GM23338 (cell line): ENCODE results near the gene ACE2. TPM values are rescaled to one million over a fixed set of nuclear protein-coding genes. Genes with fewer than 3 reads are reported as not detected.
A peak's percentile ranks its signal among the peaks of the same experiment; 100 is the strongest.

Experiments
- ATAC-seq: fragments of 200-7000 bp; cut with Tn5 transposase; 3 replicates; pipeline ENCODE4 v1.9.1; 2020
- DNase-seq: peaks from one replicate; pipeline ENCODE4 v3.0.0-alpha.2; 2015; ENCODE audit warnings: low spot score
- H2AFZ ChIP-seq: fragments of 200-600 bp; sonication (generic); 2 replicates; pipeline ENCODE4 v1.8.0; 2016; ENCODE audit warnings: antibody characterized with exemption, mild to moderate bottlenecking, moderate library complexity
- H3F3A ChIP-seq: fragments of 200-600 bp; sonication (generic); replicated peaks from 2 replicates; pipeline ENCODE4 v1.8.0; 2017; ENCODE audit warnings: antibody characterized with exemption, mixed run types, low read depth
- H3K27ac ChIP-seq: fragments of 200-600 bp; sonication (generic); 2 replicates; pipeline ENCODE4 v1.6.1; 2016; ENCODE audit warnings: low read depth
- H3K27me3 ChIP-seq: fragments of 200-600 bp; sonication (generic); 2 replicates; pipeline ENCODE4 v1.8.0; 2016; ENCODE audit warnings: mild to moderate bottlenecking, mixed run types, moderate library complexity; ENCODE audit not compliant: insufficient read depth
- H3K36me3 ChIP-seq: fragments of 200-600 bp; sonication (generic); 2 replicates; pipeline ENCODE4 v1.8.0; 2016; ENCODE audit warnings: mild to moderate bottlenecking; ENCODE audit not compliant: insufficient read depth
- H3K4me1 ChIP-seq: fragments of 200-600 bp; sonication (generic); 2 replicates; pipeline ENCODE4 v1.8.0; 2016; ENCODE audit warnings: mild to moderate bottlenecking, moderate library complexity; ENCODE audit not compliant: insufficient read depth
- H3K4me2 ChIP-seq: fragments of 200-600 bp; sonication (generic); 2 replicates; pipeline ENCODE4 v1.7.1; 2017; ENCODE audit warnings: mixed run types
- H3K4me3 ChIP-seq: fragments of 200-600 bp; sonication (generic); 2 replicates; pipeline ENCODE4 v1.6.1; 2016; ENCODE audit warnings: mixed run types
- H3K79me2 ChIP-seq: fragments of 200-600 bp; sonication (generic); replicated peaks from 2 replicates; pipeline ENCODE4 v1.8.0; 2017; ENCODE audit warnings: mild to moderate bottlenecking; ENCODE audit not compliant: insufficient read depth
- H3K9me2 ChIP-seq: fragments of 200-600 bp; sonication (generic); 2 replicates; pipeline ENCODE4 v1.8.0; 2017; ENCODE audit not compliant: insufficient read depth
- H4K20me1 ChIP-seq: fragments of 200-600 bp; sonication (generic); replicated peaks from 2 replicates; pipeline ENCODE4 v1.8.0; 2017; ENCODE audit warnings: mild to moderate bottlenecking; ENCODE audit not compliant: insufficient read depth
- H3K27ac Mint-ChIP-seq: 2 replicates; pipeline ENCODE4 v1.8.0; 2020; ENCODE audit warnings: inconsistent platforms, mild to moderate bottlenecking, moderate library complexity, mixed read lengths
- H3K27me3 Mint-ChIP-seq: 3 replicates; pipeline ENCODE4 v1.8.0; 2022; ENCODE audit warnings: low read depth, mild to moderate bottlenecking, moderate library complexity, mixed read lengths, inconsistent platforms; ENCODE audit not compliant: insufficient read depth, poor library complexity
- H3K36me3 Mint-ChIP-seq: 3 replicates; pipeline ENCODE4 v1.8.0; 2021; ENCODE audit warnings: low read depth, mild to moderate bottlenecking, inconsistent platforms, moderate library complexity, mixed read lengths
- H3K4me1 Mint-ChIP-seq: 3 replicates; pipeline ENCODE4 v1.8.0; 2020; ENCODE audit warnings: mild to moderate bottlenecking, inconsistent platforms, mixed read lengths
- H3K4me3 Mint-ChIP-seq: 3 replicates; pipeline ENCODE4 v1.8.0; 2021; ENCODE audit warnings: moderate library complexity, mild to moderate bottlenecking, inconsistent platforms, mixed read lengths
- H3K9me3 Mint-ChIP-seq: 3 replicates; pipeline ENCODE4 v1.8.0; 2020; ENCODE audit warnings: moderate library complexity, mild to moderate bottlenecking, inconsistent platforms, mixed read lengths
- CREB1 ChIP-seq: fragments of 250-450 bp; sonication (Bioruptor Pico); IDR thresholded peaks from 2 replicates; pipeline ENCODE4 v1.5.0; 2020; ENCODE audit warnings: low read depth, mild to moderate bottlenecking, moderate library complexity
- CTCF ChIP-seq, 2 experiments: fragments of 200-600 bp in 1 of 2; sonication (generic) in 1 of 2; conservative IDR thresholded peaks; 2 replicates each; pipeline versions ENCODE4 v1.5.1 to v1.6.1; 2016 to 2017; ENCODE audit warnings: antibody characterized with exemption in 2 of 2, low read depth in 2 of 2, mild to moderate bottlenecking in 2 of 2, moderate library complexity in 1 of 2
- ETS1 ChIP-seq: IDR thresholded peaks from 2 replicates; pipeline ENCODE4 v1.6.1; 2016; ENCODE audit warnings: antibody characterized with exemption
- EZH2 ChIP-seq: fragments of 200-600 bp; sonication (generic); IDR thresholded peaks from one replicate; pipeline ENCODE4 v1.8.0; 2017; ENCODE audit warnings: antibody characterized with exemption, mild to moderate bottlenecking, low read depth; ENCODE audit not compliant: unreplicated experiment
- EZH2phosphoT487 ChIP-seq: fragments of 200-600 bp; sonication (generic); IDR thresholded peaks from one replicate; pipeline ENCODE4 v1.8.1; 2018; ENCODE audit warnings: antibody characterized with exemption; ENCODE audit not compliant: unreplicated experiment
- JUNB ChIP-seq: IDR thresholded peaks from one replicate; pipeline ENCODE4 v1.6.1; 2016; ENCODE audit warnings: antibody characterized with exemption; ENCODE audit not compliant: unreplicated experiment
- NANOG ChIP-seq: IDR thresholded peaks from 2 replicates; pipeline ENCODE4 v1.6.1; 2016; ENCODE audit warnings: antibody characterized with exemption, borderline replicate concordance
- POLR2AphosphoS5 ChIP-seq: IDR thresholded peaks from 2 replicates; pipeline ENCODE4 v1.6.1; 2016; ENCODE audit warnings: antibody characterized with exemption, low read depth
- STAT1 ChIP-seq: IDR thresholded peaks from one replicate; pipeline ENCODE4 v1.6.1; 2016; ENCODE audit warnings: antibody characterized with exemption; ENCODE audit not compliant: unreplicated experiment
- ZNF114 ChIP-seq: fragments of 250-450 bp; sonication (Bioruptor Pico); IDR thresholded peaks from 2 replicates; pipeline ENCODE4 v1.5.0; 2020; ENCODE audit warnings: mild to moderate bottlenecking, moderate library complexity
- ZNF331 ChIP-seq: fragments of 250-450 bp; sonication (Bioruptor Pico); IDR thresholded peaks from 2 replicates; pipeline ENCODE4 v1.5.0; 2020; ENCODE audit warnings: low read depth, mild to moderate bottlenecking, moderate library complexity
- polyA plus RNA-seq: library from polyadenylated mRNA; unstranded; fragments of >200 nt; fragmentation: Nextera tagmentation; extraction: Ambion mirVana; gene quantifications from 2 replicates; pipeline ENCODE4 v1.2.1, GENCODE V29; 2016
- total RNA-seq: library from RNA; depleted of rRNA; stranded (reverse); fragments of >200 nt; shearing (Covaris generic); gene quantifications from 2 replicates; pipeline ENCODE4 v1.2.3, GENCODE V29; 2014
- TF ChIP-seq, protein P1 (sequence below): IDR thresholded peaks from one replicate; pipeline ENCODE4 v1.6.1; 2018; ENCODE audit warnings: antibody characterized with exemption; ENCODE audit not compliant: unreplicated experiment

The ACE2 gene
- total and polyA plus RNA-seq, 2 experiments from 2014 or later, result 0.10 TPM; not detected in 1

GRCh38 chrX:15646543-15646942 lies 45.8 kb upstream of the ACE2 start (continued):
- no peak for TF ChIP-seq NANOG
- no peak for TF ChIP-seq STAT1
- TF ChIP-seq CREB1, result no peak

GRCh38 chrX:15646031-15646430 lies 45.3 kb upstream of the ACE2 start:
- H3K4me3 ChIP-seq, result no peak overlapping the region
- H3K27me3 Mint-ChIP-seq, result peaks cover 2% of the 10 kb centered on the region
- no peaks in the 10 kb centered on the region for H3K36me3 ChIP-seq
- H4K20me1 ChIP-seq, result no peaks in the 10 kb centered on the region
- H3K27ac Mint-ChIP-seq, result no peak overlapping the region
- no peak overlapping the region for H3K27ac ChIP-seq
- H3K4me1 Mint-ChIP-seq, result peaks cover 3% of the 10 kb centered on the region; the same call in 1 of the 3 replicates
- H3K9me3 Mint-ChIP-seq, result no peaks in the 10 kb centered on the region
- H3K79me2 ChIP-seq, result no peaks in the 10 kb centered on the region
- no peak overlapping the region for H3K4me3 Mint-ChIP-seq
- TF ChIP-seq JUNB (no peak), STAT1 (no peak), ZNF114 (CRISPR knock-in tag) (no peak), CREB1 (no peak)
- H3K9me2 ChIP-seq, result no peaks in the 10 kb centered on the region
- H3K27me3 ChIP-seq, result no peaks in the 10 kb centered on the region
- no peaks in the 10 kb centered on the region for H3K4me1 ChIP-seq
- no peak overlapping the region for H2AFZ ChIP-seq
- ATAC-seq, result no peak
- no peaks in the 10 kb centered on the region for H3F3A ChIP-seq
- no peak for DNase-seq
- no peak overlapping the region for H3K4me2 ChIP-seq
- no peaks in the 10 kb centered on the region for H3K36me3 Mint-ChIP-seq

DNA sequence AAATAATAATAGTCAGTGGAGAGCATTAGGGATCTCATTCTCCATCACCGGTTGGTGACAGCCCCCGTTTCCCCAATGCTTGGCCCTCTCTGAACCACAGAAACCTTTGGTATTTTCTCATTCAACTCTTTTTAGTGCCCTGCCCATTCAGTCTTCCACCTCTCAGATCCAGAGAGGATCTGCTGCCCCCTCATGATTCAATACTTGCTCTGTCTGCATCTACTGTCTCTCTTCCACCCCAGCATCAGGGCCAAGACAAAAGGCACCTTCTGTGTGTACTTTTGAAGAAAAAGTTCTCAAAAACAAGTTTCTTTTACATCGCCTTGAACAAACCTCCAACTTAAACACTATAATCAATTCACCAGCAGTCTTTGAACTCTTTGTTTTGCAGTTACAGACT lies 44.5 kb upstream of the ACE2 start:
- Histone ChIP-seq H3K4me2 (no peak overlapping the region), H2AFZ (no peak overlapping the region), H3K36me3 (no peaks in the 10 kb centered on the region), H3K4me1 (no peaks in the 10 kb centered on the region), H3K4me3 (no peak overlapping the region), H3K27me3 (no peaks in the 10 kb centered on the region), H3K79me2 (no peaks in the 10 kb centered on the region), H3K27ac (no peak overlapping the region), H4K20me1 (no peaks in the 10 kb centered on the region), H3F3A (no peaks in the 10 kb centered on the region), H3K9me2 (no peaks in the 10 kb centered on the region)
- Mint-ChIP-seq H3K4me1 (peaks cover 8% of the 10 kb centered on the region; the same call in 1 of the 3 replicates), H3K36me3 (no peaks in the 10 kb centered on the region), H3K4me3 (no peak overlapping the region), H3K9me3 (no peaks in the 10 kb centered on the region), H3K27me3 (peaks cover 2% of the 10 kb centered on the region), H3K27ac (no peak overlapping the region)
- ATAC-seq (no peak), DNase-seq (peak; percentile 1)
- TF ChIP-seq EZH2phosphoT487, result no peak
- peak in 1 of 2 experiments; percentile 34; a peak in 2 of 4 replicates for TF ChIP-seq CTCF (conservative IDR thresholded peaks at IDR 0.05; ENCODE audit: low read depth in 2 of 2)

DNA sequence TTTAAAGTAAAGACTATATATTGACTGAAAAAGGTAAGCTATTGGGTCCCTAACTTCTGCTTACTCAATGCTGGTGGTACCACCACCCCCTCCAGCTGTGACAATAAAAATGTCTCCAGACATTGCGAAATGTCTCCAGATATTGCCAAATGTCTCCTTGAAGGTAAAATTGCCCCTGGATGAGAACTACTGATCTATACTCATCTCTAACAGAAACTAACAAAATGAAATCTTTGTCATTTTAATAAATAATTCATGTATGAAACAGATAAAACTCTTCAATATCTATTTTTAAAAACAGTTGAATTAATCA lies 43.8 kb upstream of the ACE2 start:
- no peak for DNase-seq
- no peaks in the 10 kb centered on the region for H3K79me2 ChIP-seq
- H3K4me1 Mint-ChIP-seq, result peaks cover 8% of the 10 kb centered on the region; the same call in 1 of the 3 replicates
- H3K4me2 ChIP-seq, result no peak overlapping the region
- no peak overlapping the region for H3K4me3 ChIP-seq
- no peaks in the 10 kb centered on the region for H3F3A ChIP-seq
- no peak overlapping the region for H3K27ac ChIP-seq
- H3K27me3 ChIP-seq, result no peaks in the 10 kb centered on the region
- H3K27ac Mint-ChIP-seq, result no peak overlapping the region
- H2AFZ ChIP-seq, result no peak overlapping the region
- peaks cover 2% of the 10 kb centered on the region for H3K27me3 Mint-ChIP-seq
- H3K4me3 Mint-ChIP-seq, result no peak overlapping the region
- no peaks in the 10 kb centered on the region for H3K4me1 ChIP-seq
- no peaks in the 10 kb centered on the region for H3K9me3 Mint-ChIP-seq
- no peak for ATAC-seq
- no peaks in the 10 kb centered on the region for H3K36me3 Mint-ChIP-seq
- H3K36me3 ChIP-seq, result no peaks in the 10 kb centered on the region
- no peaks in the 10 kb centered on the region for H4K20me1 ChIP-seq
- H3K9me2 ChIP-seq, result no peaks in the 10 kb centered on the region
- no peak for TF ChIP-seq NANOG
- no peak for TF ChIP-seq EZH2
- no peak for TF ChIP-seq POLR2AphosphoS5
- no peak for TF ChIP-seq ETS1
- no peak for TF ChIP-seq ZNF331 (CRISPR knock-in tag)
- TF ChIP-seq, protein P1, sequence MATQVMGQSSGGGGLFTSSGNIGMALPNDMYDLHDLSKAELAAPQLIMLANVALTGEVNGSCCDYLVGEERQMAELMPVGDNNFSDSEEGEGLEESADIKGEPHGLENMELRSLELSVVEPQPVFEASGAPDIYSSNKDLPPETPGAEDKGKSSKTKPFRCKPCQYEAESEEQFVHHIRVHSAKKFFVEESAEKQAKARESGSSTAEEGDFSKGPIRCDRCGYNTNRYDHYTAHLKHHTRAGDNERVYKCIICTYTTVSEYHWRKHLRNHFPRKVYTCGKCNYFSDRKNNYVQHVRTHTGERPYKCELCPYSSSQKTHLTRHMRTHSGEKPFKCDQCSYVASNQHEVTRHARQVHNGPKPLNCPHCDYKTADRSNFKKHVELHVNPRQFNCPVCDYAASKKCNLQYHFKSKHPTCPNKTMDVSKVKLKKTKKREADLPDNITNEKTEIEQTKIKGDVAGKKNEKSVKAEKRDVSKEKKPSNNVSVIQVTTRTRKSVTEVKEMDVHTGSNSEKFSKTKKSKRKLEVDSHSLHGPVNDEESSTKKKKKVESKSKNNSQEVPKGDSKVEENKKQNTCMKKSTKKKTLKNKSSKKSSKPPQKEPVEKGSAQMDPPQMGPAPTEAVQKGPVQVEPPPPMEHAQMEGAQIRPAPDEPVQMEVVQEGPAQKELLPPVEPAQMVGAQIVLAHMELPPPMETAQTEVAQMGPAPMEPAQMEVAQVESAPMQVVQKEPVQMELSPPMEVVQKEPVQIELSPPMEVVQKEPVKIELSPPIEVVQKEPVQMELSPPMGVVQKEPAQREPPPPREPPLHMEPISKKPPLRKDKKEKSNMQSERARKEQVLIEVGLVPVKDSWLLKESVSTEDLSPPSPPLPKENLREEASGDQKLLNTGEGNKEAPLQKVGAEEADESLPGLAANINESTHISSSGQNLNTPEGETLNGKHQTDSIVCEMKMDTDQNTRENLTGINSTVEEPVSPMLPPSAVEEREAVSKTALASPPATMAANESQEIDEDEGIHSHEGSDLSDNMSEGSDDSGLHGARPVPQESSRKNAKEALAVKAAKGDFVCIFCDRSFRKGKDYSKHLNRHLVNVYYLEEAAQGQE, result no peak
- no peak for TF ChIP-seq EZH2phosphoT487
- no peak for TF ChIP-seq ZNF114 (CRISPR knock-in tag)
- TF ChIP-seq CREB1, result no peak
- no peak for TF ChIP-seq JUNB
